Right atrium auricular region (tissue), 2 donors: ENCODE results near the gene MCM9. TPM values are rescaled to one million over a fixed set of nuclear protein-coding genes. Genes with fewer than 3 reads are reported as not detected.

Experiments used
- DNase-seq: peaks from one replicate; pipeline ENCODE4 v3.0.0-alpha.2; 2019; ENCODE audit warnings: low spot score
- H3K27ac ChIP-seq, 2 donors: fragments of 200-600 bp; sonication (generic); 1 replicate in 1 of 2; 2 replicates in 1 of 2; pipeline ENCODE4 v1.5.1; 2016 to 2019
- H3K27me3 ChIP-seq, 2 donors: fragments of 200-600 bp; sonication (generic); one replicate each; pipeline versions ENCODE4 v1.5.1 to v1.6.0; 2017 to 2019
- H3K36me3 ChIP-seq: fragments of 200-600 bp; sonication (generic); one replicate; pipeline ENCODE4 v1.5.1; 2016
- H3K4me1 ChIP-seq, 2 donors: fragments of 200-600 bp; sonication (generic); one replicate each; pipeline versions ENCODE4 v1.5.1 to v1.6.0; 2017 to 2019
- H3K4me3 ChIP-seq, 2 donors: fragments of 200-600 bp; sonication (generic); 1 replicate in 1 of 2; 2 replicates in 1 of 2; pipeline ENCODE4 v1.5.1; 2017 to 2019; ENCODE audit warnings: mild to moderate bottlenecking in 1 of 2, moderate library complexity in 1 of 2
- H3K9me3 ChIP-seq, 2 donors: fragments of 200-600 bp; sonication (generic); one replicate each; pipeline ENCODE4 v1.5.1; 2019
- CTCF ChIP-seq, 2 donors: fragments of 200-600 bp; sonication (generic); IDR thresholded peaks; one replicate each; pipeline ENCODE4 v1.5.1; 2019; ENCODE audit warnings: antibody characterized with exemption in 2 of 2
- total RNA-seq, 2 donors: library from RNA; depleted of rRNA; stranded (reverse); fragments of >200 nt; gene quantifications; one replicate each; pipeline ENCODE4 v1.1.0, GENCODE V29; 2016

MCM9 gene
- total RNA-seq, 2 donors from 2014 or later, result 5.7 to 7.9 TPM

- peaks cover 0 to 13% of the 10 kb centered on the region in 2 donors for H3K4me1 ChIP-seq
- H3K36me3 ChIP-seq, result peaks cover 21% of the 10 kb centered on the region
- TF ChIP-seq CTCF (IDR thresholded peaks at IDR 0.05), result no peak
- no peaks in the 10 kb centered on the region for H3K27me3 ChIP-seq
- H3K27ac ChIP-seq, result no peak overlapping the region
- no peaks in the 10 kb centered on the region for H3K9me3 ChIP-seq
- no peak for DNase-seq
- no peak overlapping the region for H3K4me3 ChIP-seq
Observed at GRCh38 chr6:118932421-118932820, 2.5 kb downstream of the MCM9 start.

GRCh38 chr6:118931436-118931835 lies 3.5 kb downstream of the MCM9 start:
- no peak for TF ChIP-seq CTCF (IDR thresholded peaks at IDR 0.05)
- H3K36me3 ChIP-seq, result peaks cover 25% of the 10 kb centered on the region
- no peaks in the 10 kb centered on the region for H3K27me3 ChIP-seq
- H3K27ac ChIP-seq, result no peak overlapping the region
- H3K4me3 ChIP-seq, result no peak overlapping the region
- no peaks in the 10 kb centered on the region for H3K9me3 ChIP-seq
- H3K4me1 ChIP-seq, result peaks cover 0 to 13% of the 10 kb centered on the region in 2 donors
- no peak for DNase-seq

- Histone ChIP-seq H3K36me3 (peaks cover 31% of the 10 kb centered on the region), H3K27me3 (no peaks in the 10 kb centered on the region), H3K27ac (no peak overlapping the region), H3K4me3 (no peak overlapping the region), H3K9me3 (no peaks in the 10 kb centered on the region), H3K4me1 (peaks cover 0 to 9% of the 10 kb centered on the region in 2 donors)
- no peak for DNase-seq
- no peak for TF ChIP-seq CTCF (IDR thresholded peaks at IDR 0.05)
Observed at GRCh38 chr6:118930680-118931079, 4.3 kb downstream of the MCM9 start.

- H3K36me3 ChIP-seq, result peaks cover 73% of the 10 kb centered on the region
- no peak overlapping the region for H3K4me3 ChIP-seq
- H3K27me3 ChIP-seq, result no peaks in the 10 kb centered on the region
- TF ChIP-seq CTCF (IDR thresholded peaks at IDR 0.05), result no peak
- no peak for DNase-seq
- no peaks in the 10 kb centered on the region for H3K4me1 ChIP-seq
- no peak overlapping the region for H3K27ac ChIP-seq
- no peaks in the 10 kb centered on the region for H3K9me3 ChIP-seq
Observed at GRCh38 chr6:118923035-118923434, 11.9 kb downstream of the MCM9 start.

GRCh38 chr6:118921084-118921483 lies 13.9 kb downstream of the MCM9 start:
- Histone ChIP-seq H3K27ac (no peak overlapping the region), H3K36me3 (peaks cover 65% of the 10 kb centered on the region), H3K4me1 (no peaks in the 10 kb centered on the region), H3K27me3 (no peaks in the 10 kb centered on the region), H3K9me3 (no peaks in the 10 kb centered on the region), H3K4me3 (no peak overlapping the region)
- TF ChIP-seq CTCF (IDR thresholded peaks at IDR 0.05), result no peak
- no peak for DNase-seq

- no peak for TF ChIP-seq CTCF (IDR thresholded peaks at IDR 0.05)
- no peak overlapping the region for H3K4me3 ChIP-seq
- no peaks in the 10 kb centered on the region for H3K4me1 ChIP-seq
- H3K9me3 ChIP-seq, result no peaks in the 10 kb centered on the region
- H3K27ac ChIP-seq, result no peak overlapping the region
- peaks cover 61% of the 10 kb centered on the region for H3K36me3 ChIP-seq
- DNase-seq, result no peak
- H3K27me3 ChIP-seq, result no peaks in the 10 kb centered on the region
Observed at GRCh38 chr6:118918329-118918725, 16.6 kb downstream of the MCM9 start.
